ENCODE measurements around the gene TCAP. TPM values are rescaled to one million over a fixed set of nuclear protein-coding genes. Genes with fewer than 3 reads are reported as not detected.

The TCAP gene
- total RNA-seq, 1 donor from 2014 or later: 0.98 TPM

DNA sequence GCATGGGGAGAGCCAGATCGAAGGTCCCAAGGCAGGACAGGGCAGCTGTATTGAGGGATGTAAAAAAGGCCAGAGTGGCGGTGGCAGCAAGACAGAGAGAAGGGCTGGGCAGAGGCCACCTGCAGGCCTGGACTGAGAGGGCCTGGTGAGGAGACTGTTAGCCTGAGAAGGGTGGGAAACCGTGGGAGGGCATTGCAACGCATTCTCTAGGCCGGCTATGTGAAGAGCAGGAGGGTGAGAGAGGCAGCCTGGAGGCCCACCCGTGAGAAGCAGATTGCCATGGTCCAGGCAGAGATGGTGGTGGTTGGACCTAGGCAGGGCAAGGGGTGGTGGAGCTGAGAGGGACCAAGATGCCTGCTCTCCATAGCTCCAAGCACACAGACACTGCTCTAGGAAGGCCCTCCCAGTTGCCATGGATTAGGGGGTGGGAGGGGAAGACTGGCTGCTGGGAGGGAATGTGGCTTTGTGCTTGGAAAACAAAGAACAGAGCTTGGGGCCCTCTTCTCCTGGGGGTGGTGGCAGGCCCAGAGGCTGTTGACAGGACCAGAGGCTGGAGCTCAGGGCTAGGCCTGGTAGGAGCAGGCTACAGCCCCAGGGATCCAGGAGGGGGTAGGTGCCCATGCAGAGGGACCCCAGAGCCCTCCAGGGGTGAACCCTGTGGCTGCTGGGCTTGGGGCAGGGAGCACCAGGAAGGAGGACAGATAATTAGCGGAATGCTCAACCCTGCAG is 12.4 kb upstream of the TCAP start:
- H3K4me3 Mint-ChIP-seq (ENCODE audit: unreplicated experiment): peak overlapping the region; percentile 42

DNA sequence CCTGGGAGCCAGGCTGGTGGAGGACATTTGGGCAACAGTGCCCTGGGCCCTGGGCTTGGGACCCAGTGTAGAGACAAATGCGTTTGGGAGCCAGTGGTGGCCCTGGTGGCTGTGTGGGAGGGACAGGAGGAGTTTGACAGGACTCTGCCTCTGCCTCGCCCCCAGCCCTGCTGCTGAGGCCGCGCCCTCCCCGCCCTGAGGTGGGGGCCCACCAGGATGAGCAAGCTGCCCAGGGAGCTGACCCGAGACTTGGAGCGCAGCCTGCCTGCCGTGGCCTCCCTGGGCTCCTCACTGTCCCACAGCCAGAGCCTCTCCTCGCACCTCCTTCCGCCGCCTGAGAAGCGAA is 11.9 kb upstream of the TCAP start:
- H3K27me3 Mint-ChIP-seq (ENCODE audit: low read depth, unreplicated experiment): peaks cover 2% of the 10 kb centered on the region
- Histone ChIP-seq H3K9me3 (ENCODE audit: insufficient read depth, low read depth, low read length) (no peaks in the 10 kb centered on the region), H4K20me1 (ENCODE audit: insufficient read depth, low read length) (peaks cover 70% of the 10 kb centered on the region), H2AFZ (ENCODE audit: low read depth, low read length) (no peak overlapping the region), H3K4me2 (ENCODE audit: low read length) (no peak overlapping the region), H3K4me3 (ENCODE audit: insufficient read depth, low read depth, low read length) (no peak overlapping the region), H3K9ac (ENCODE audit: low read length) (no peak overlapping the region), H3K79me2 (ENCODE audit: insufficient read depth, low read length) (peaks cover 13% of the 10 kb centered on the region), H3K4me1 (ENCODE audit: insufficient read depth, low read length) (no peaks in the 10 kb centered on the region), H3K36me3 (ENCODE audit: insufficient read depth, low read length) (no peaks in the 10 kb centered on the region), H3K27ac (ENCODE audit: low read depth, low read length) (no peak overlapping the region), H3K27me3 (ENCODE audit: insufficient read depth, low read length) (no peaks in the 10 kb centered on the region)
- peaks cover 12% of the 10 kb centered on the region for H3K36me3 Mint-ChIP-seq (ENCODE audit: low read depth, unreplicated experiment)
- H3K9me3 Mint-ChIP-seq (ENCODE audit: unreplicated experiment): no peaks in the 10 kb centered on the region
- DNase-seq (ENCODE audit: low read depth) (no peak), FAIRE-seq (no peak)
- H3K4me1 Mint-ChIP-seq (ENCODE audit: low read depth, unreplicated experiment): peaks cover 28% of the 10 kb centered on the region
- no peak overlapping the region for H3K4me3 Mint-ChIP-seq (ENCODE audit: unreplicated experiment)
- no peak overlapping the region for H3K27ac Mint-ChIP-seq (ENCODE audit: unreplicated experiment)
- TF ChIP-seq, protein P1, sequence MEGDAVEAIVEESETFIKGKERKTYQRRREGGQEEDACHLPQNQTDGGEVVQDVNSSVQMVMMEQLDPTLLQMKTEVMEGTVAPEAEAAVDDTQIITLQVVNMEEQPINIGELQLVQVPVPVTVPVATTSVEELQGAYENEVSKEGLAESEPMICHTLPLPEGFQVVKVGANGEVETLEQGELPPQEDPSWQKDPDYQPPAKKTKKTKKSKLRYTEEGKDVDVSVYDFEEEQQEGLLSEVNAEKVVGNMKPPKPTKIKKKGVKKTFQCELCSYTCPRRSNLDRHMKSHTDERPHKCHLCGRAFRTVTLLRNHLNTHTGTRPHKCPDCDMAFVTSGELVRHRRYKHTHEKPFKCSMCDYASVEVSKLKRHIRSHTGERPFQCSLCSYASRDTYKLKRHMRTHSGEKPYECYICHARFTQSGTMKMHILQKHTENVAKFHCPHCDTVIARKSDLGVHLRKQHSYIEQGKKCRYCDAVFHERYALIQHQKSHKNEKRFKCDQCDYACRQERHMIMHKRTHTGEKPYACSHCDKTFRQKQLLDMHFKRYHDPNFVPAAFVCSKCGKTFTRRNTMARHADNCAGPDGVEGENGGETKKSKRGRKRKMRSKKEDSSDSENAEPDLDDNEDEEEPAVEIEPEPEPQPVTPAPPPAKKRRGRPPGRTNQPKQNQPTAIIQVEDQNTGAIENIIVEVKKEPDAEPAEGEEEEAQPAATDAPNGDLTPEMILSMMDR (IDR thresholded peaks at IDR 0.05; ENCODE audit: insufficient read depth, low read depth, low read length): no peak
- no peak for TF ChIP-seq EZH2 (IDR thresholded peaks at IDR 0.05; ENCODE audit: insufficient read depth, low read length)

More for the DNA sequence above, 12.4 kb upstream of the TCAP start:
- Histone ChIP-seq H3K4me3 (ENCODE audit: insufficient read depth, low read depth, low read length) (no peak overlapping the region), H3K9me3 (ENCODE audit: insufficient read depth, low read depth, low read length) (no peaks in the 10 kb centered on the region), H3K27me3 (ENCODE audit: insufficient read depth, low read length) (no peaks in the 10 kb centered on the region), H2AFZ (ENCODE audit: low read depth, low read length) (no peak overlapping the region), H4K20me1 (ENCODE audit: insufficient read depth, low read length) (peaks cover 66% of the 10 kb centered on the region), H3K4me1 (ENCODE audit: insufficient read depth, low read length) (no peaks in the 10 kb centered on the region), H3K36me3 (ENCODE audit: insufficient read depth, low read length) (no peaks in the 10 kb centered on the region), H3K79me2 (ENCODE audit: insufficient read depth, low read length) (peaks cover 13% of the 10 kb centered on the region), H3K4me2 (ENCODE audit: low read length) (no peak overlapping the region), H3K9ac (ENCODE audit: low read length) (no peak overlapping the region), H3K27ac (ENCODE audit: low read depth, low read length) (no peak overlapping the region)
- no peaks in the 10 kb centered on the region for H3K9me3 Mint-ChIP-seq (ENCODE audit: unreplicated experiment)
- H3K4me1 Mint-ChIP-seq (ENCODE audit: low read depth, unreplicated experiment): peaks cover 27% of the 10 kb centered on the region
- H3K27me3 Mint-ChIP-seq (ENCODE audit: low read depth, unreplicated experiment): peaks cover 2% of the 10 kb centered on the region
- FAIRE-seq (no peak), DNase-seq (ENCODE audit: low read depth) (no peak)
- TF ChIP-seq EZH2 (IDR thresholded peaks at IDR 0.05; ENCODE audit: insufficient read depth, low read length): no peak
- TF ChIP-seq, protein P1 (IDR thresholded peaks at IDR 0.05; ENCODE audit: insufficient read depth, low read depth, low read length): no peak
- no peak overlapping the region for H3K27ac Mint-ChIP-seq (ENCODE audit: unreplicated experiment)
- peaks cover 11% of the 10 kb centered on the region for H3K36me3 Mint-ChIP-seq (ENCODE audit: low read depth, unreplicated experiment)

DNA sequence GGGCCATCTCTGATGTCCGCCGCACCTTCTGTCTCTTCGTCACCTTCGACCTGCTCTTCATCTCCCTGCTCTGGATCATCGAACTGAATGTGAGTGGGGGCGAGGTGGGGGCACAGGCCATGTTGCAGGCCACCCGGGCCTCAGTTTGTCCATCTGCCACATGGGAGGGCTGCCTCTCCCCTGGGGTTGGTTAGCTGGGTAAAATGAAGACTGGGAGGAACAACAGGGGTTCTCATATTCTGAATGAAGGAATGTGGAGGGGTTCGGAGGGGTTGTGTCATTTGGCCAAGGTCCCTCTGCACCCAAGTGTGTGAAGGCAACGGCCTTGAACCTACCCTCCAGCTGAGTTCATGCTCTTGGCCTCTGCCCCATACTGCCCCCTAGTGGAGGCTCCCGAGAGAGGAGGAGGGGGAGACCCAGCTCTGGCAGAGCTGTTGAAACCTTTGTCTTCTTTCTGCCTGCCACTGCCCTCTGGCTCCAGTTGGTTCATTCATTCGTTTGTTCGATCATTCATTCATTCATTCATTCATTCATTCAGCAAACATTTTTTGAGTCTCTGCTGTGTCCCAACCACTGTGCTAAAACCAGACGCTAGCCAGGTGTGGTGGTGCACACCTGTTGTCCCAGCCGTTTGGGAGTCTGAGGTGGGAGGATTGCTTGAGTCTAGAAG is 11.4 kb upstream of the TCAP start:
- Histone ChIP-seq H3K36me3 (ENCODE audit: insufficient read depth, low read length) (no peaks in the 10 kb centered on the region), H3K27ac (ENCODE audit: low read depth, low read length) (no peak overlapping the region), H3K4me1 (ENCODE audit: insufficient read depth, low read length) (no peaks in the 10 kb centered on the region), H2AFZ (ENCODE audit: low read depth, low read length) (no peak overlapping the region), H3K4me3 (ENCODE audit: insufficient read depth, low read depth, low read length) (no peak overlapping the region), H3K9ac (ENCODE audit: low read length) (no peak overlapping the region), H4K20me1 (ENCODE audit: insufficient read depth, low read length) (peaks cover 65% of the 10 kb centered on the region), H3K79me2 (ENCODE audit: insufficient read depth, low read length) (peaks cover 13% of the 10 kb centered on the region), H3K4me2 (ENCODE audit: low read length) (no peak overlapping the region), H3K9me3 (ENCODE audit: insufficient read depth, low read depth, low read length) (no peaks in the 10 kb centered on the region), H3K27me3 (ENCODE audit: insufficient read depth, low read length) (no peaks in the 10 kb centered on the region)
- no peak overlapping the region for H3K27ac Mint-ChIP-seq (ENCODE audit: unreplicated experiment)
- H3K4me1 Mint-ChIP-seq (ENCODE audit: low read depth, unreplicated experiment): peaks cover 24% of the 10 kb centered on the region
- no peaks in the 10 kb centered on the region for H3K9me3 Mint-ChIP-seq (ENCODE audit: unreplicated experiment)
- peaks cover 2% of the 10 kb centered on the region for H3K27me3 Mint-ChIP-seq (ENCODE audit: low read depth, unreplicated experiment)
- no peak for DNase-seq (ENCODE audit: low read depth)
- TF ChIP-seq, protein P1 (IDR thresholded peaks at IDR 0.05; ENCODE audit: insufficient read depth, low read depth, low read length): peak; percentile 64
- no peak for TF ChIP-seq EZH2 (IDR thresholded peaks at IDR 0.05; ENCODE audit: insufficient read depth, low read length)
- H3K4me3 Mint-ChIP-seq (ENCODE audit: unreplicated experiment): peak overlapping the region; percentile 20
- no peak for FAIRE-seq
- peaks cover 15% of the 10 kb centered on the region for H3K36me3 Mint-ChIP-seq (ENCODE audit: low read depth, unreplicated experiment)

Measured in astrocyte (in vitro differentiated cells and primary cell).